Tibial nerve (tissue), 4 donors: Measurements from ENCODE around the gene CCDC38. TPM values are rescaled to one million over a fixed set of nuclear protein-coding genes. Genes with fewer than 3 reads are reported as not detected.

Source experiments
- DNase-seq, 2 donors: peaks; one replicate each; pipeline ENCODE4 v3.0.0-alpha.2; 2019; ENCODE audit warnings: low spot score in 2 of 2
- H3K27ac ChIP-seq, 4 donors: fragments of 200-600 bp; sonication (generic) in 3 of 4; one replicate each; pipeline ENCODE4 v1.5.1; 2017 to 2019; ENCODE audit warnings: mild to moderate bottlenecking in 1 of 4
- H3K27me3 ChIP-seq, 2 donors: fragments of 200-600 bp; sonication (generic) in 1 of 2; one replicate each; pipeline versions ENCODE4 v1.5.1 to v1.6.0; 2017 to 2019
- H3K36me3 ChIP-seq, 3 donors: fragments of 200-600 bp; sonication (generic); one replicate each; pipeline ENCODE4 v1.5.1; 2018 to 2019
- H3K4me1 ChIP-seq, 4 donors: fragments of 200-600 bp; sonication (generic) in 3 of 4; one replicate each; pipeline ENCODE4 v1.5.1; 2017 to 2019
- H3K4me3 ChIP-seq, 4 donors: fragments of 200-600 bp; sonication (generic) in 3 of 4; one replicate each; pipeline ENCODE4 v1.5.1; 2017 to 2019; ENCODE audit warnings: mild to moderate bottlenecking in 1 of 4, moderate library complexity in 1 of 4
- H3K9me3 ChIP-seq, 4 donors: fragments of 200-600 bp; sonication (generic) in 3 of 4; one replicate each; pipeline ENCODE4 v1.5.1; 2017 to 2019
- CTCF ChIP-seq, 5 experiments: fragments of 200-600 bp in 3 of 5; fragments of 450-650 bp in 2 of 5; sonication (generic) in 3 of 5; IDR thresholded peaks; one replicate each; pipeline ENCODE4 v1.5.1; 2016 to 2019; ENCODE audit warnings: antibody characterized with exemption in 5 of 5, mild to moderate bottlenecking in 3 of 5, moderate library complexity in 2 of 5
- EP300 ChIP-seq, 2 donors: sonication (generic); formaldehyde crosslinking; IDR thresholded peaks; one replicate each; pipeline ENCODE4 v1.6.1; 2017; ENCODE audit warnings: antibody characterized with exemption in 2 of 2, mild to moderate bottlenecking in 1 of 2
- POLR2A ChIP-seq, 2 donors: fragments of 450-650 bp; IDR thresholded peaks; one replicate each; pipeline ENCODE4 v1.6.1; 2017; ENCODE audit warnings: antibody characterized with exemption in 2 of 2, mild to moderate bottlenecking in 2 of 2, moderate library complexity in 2 of 2
- WGBS, 2 donors: methylation state at CpG; one replicate each; pipeline ENCODE4 v1.1.5; 2018; 5-methylcytosine and 5-hydroxymethylcytosine counted together
- total RNA-seq, 4 donors: library from RNA; depleted of rRNA; stranded (reverse); fragments of >200 nt; gene quantifications; one replicate each; pipeline ENCODE4 v1.1.0, GENCODE V29; 2016

CCDC38 gene
- total RNA-seq, 4 donors from 2014 or later: not detected

DNA sequence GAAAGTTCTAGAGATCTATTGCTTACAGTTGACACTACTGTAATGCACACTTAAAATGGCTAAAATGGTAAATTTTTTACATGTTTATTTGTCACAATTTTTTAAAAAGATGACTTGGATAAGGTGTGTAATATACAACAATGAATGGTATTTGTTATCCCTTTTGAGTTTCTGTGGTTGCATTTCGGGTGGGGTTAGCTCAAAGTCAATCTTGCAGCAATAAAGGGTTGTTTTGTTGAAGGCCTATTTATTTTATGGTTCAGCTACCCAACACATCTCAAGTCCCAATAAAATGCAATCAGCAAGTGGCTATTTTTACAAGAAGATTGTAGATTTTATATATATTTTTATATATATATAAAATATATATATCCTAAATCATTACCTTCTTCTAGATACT, 61.5 kb downstream of the CCDC38 start:
- Histone ChIP-seq H3K36me3 (no peaks in the 10 kb centered on the region), H3K27me3 (no peaks in the 10 kb centered on the region), H3K27ac (no peak overlapping the region), H3K4me1 (no peaks in the 10 kb centered on the region), H3K9me3 (peaks cover 0 to 8% (median 0%) of the 10 kb centered on the region in 4 donors), H3K4me3 (no peak overlapping the region)
- WGBS, 2 donors: 71 to 75% methylated on average over 1 of the region's 1 CpG
- TF ChIP-seq CTCF (IDR thresholded peaks at IDR 0.05): no peak
- no peak for TF ChIP-seq EP300 (IDR thresholded peaks at IDR 0.05)
- no peak for TF ChIP-seq POLR2A (IDR thresholded peaks at IDR 0.05)
- DNase-seq: no peak

DNA sequence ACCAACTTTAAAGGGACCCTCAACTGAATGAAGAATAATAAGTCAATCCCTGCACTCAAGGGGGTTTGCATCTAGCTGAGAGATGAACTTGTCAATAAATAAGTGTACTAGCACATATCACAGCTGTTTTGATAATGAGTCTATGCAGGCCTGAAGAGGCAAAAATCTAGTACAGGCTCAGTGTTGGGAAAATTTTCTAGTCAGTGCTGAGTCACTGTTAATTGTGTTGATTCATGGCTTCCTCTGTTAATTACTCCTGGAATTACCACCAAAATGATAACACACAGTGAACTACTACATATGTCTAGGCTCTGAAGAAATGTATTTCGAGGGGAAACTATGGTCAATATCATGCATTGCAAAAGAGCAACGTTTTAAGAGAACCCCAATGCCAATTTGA, 64.8 kb downstream of the CCDC38 start:
- Histone ChIP-seq H3K36me3 (peaks cover 0 to 6% (median 0%) of the 10 kb centered on the region in 3 donors), H3K9me3 (no peaks in the 10 kb centered on the region), H3K4me3 (no peak overlapping the region), H3K4me1 (no peaks in the 10 kb centered on the region), H3K27ac (no peak overlapping the region), H3K27me3 (no peaks in the 10 kb centered on the region)
- no peak for TF ChIP-seq EP300 (IDR thresholded peaks at IDR 0.05)
- TF ChIP-seq CTCF (IDR thresholded peaks at IDR 0.05): no peak
- TF ChIP-seq POLR2A (IDR thresholded peaks at IDR 0.05): no peak
- 82 to 85% methylated on average over 2 of the region's 2 CpGs for WGBS, 2 donors
- no peak for DNase-seq

DNA sequence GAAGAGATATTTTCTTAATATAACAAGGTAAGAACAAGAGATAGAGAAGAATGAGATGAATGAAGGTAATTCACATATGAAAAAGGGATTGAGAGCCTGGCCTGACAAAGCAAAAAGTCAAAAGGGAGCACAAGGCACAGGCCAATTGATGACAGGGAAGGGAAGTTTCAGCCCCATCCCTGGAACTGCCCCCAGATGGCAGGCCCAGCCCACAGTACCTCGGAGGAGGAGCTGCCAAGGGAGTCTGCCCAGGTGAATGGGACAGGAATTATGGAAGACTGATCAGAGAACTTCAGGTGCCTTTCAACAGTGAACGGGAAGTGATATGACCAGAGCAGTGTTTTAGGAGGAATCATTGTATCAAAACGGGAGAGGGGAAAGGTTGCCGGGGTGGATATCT, 68.0 kb downstream of the CCDC38 start:
- Histone ChIP-seq H3K27ac (no peak overlapping the region), H3K9me3 (no peaks in the 10 kb centered on the region), H3K27me3 (no peaks in the 10 kb centered on the region), H3K4me3 (no peak overlapping the region), H3K36me3 (peaks cover 0 to 15% (median 0%) of the 10 kb centered on the region in 3 donors), H3K4me1 (no peaks in the 10 kb centered on the region)
- DNase-seq: no peak
- WGBS, 2 donors: 79 to 80% methylated on average over 4 of the region's 4 CpGs
- TF ChIP-seq POLR2A (IDR thresholded peaks at IDR 0.05): no peak
- no peak for TF ChIP-seq CTCF (IDR thresholded peaks at IDR 0.05)
- no peak for TF ChIP-seq EP300 (IDR thresholded peaks at IDR 0.05)

- no peaks in the 10 kb centered on the region for H3K27me3 ChIP-seq
- H3K36me3 ChIP-seq: peaks cover 0 to 34% (median 0%) of the 10 kb centered on the region in 3 donors
- WGBS, 2 donors: 83 to 90% methylated on average over 4 of the region's 4 CpGs
- H3K27ac ChIP-seq: no peak overlapping the region
- no peak overlapping the region for H3K4me3 ChIP-seq
- no peaks in the 10 kb centered on the region for H3K9me3 ChIP-seq
- no peak for TF ChIP-seq CTCF (IDR thresholded peaks at IDR 0.05)
- no peak for TF ChIP-seq EP300 (IDR thresholded peaks at IDR 0.05)
- TF ChIP-seq POLR2A (IDR thresholded peaks at IDR 0.05): no peak
- no peak for DNase-seq
- H3K4me1 ChIP-seq: no peaks in the 10 kb centered on the region
Measured at GRCh38 chr12:95870897-95871296, 71.5 kb downstream of the CCDC38 start.

DNA sequence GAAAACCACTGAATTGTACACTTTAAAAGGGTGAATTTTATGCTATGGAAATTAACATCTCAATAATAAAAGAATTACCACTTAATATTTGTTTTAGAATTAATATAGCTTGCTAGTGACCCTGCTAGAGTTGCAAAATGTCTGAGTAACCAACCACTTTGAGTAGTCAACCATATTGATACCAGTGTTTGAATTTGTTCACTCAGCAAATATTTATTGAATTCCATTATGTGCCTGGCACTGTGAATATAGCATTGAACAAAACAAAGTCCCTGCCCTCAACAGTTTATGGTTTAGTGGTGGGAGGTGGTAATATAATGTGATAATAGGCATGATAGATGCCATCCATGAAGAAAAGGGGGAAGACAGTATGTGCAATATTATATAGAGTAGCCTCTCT, 79.1 kb downstream of the CCDC38 start:
- peaks cover 0 to 52% (median 5%) of the 10 kb centered on the region in 3 donors for H3K36me3 ChIP-seq
- H3K4me1 ChIP-seq: peaks cover 0 to 20% (median 10%) of the 10 kb centered on the region in 4 donors
- no peak for DNase-seq
- H3K27me3 ChIP-seq: no peaks in the 10 kb centered on the region
- H3K27ac ChIP-seq: no peak overlapping the region
- no peak for TF ChIP-seq POLR2A (IDR thresholded peaks at IDR 0.05)
- no peak for TF ChIP-seq CTCF (IDR thresholded peaks at IDR 0.05)
- no peak for TF ChIP-seq EP300 (IDR thresholded peaks at IDR 0.05)
- H3K9me3 ChIP-seq: no peaks in the 10 kb centered on the region
- no peak overlapping the region for H3K4me3 ChIP-seq
